Activated CD4-positive, alpha-beta memory T cell treated with anti-CD3 and anti-CD28 coated beads, Interleukin-2, amount 10 ng/mL, durations not matched to agents 7 days and 5 days (primary cell): Measurements from ENCODE around the gene GSG1L. TPM values are rescaled to one million over a fixed set of nuclear protein-coding genes. Genes with fewer than 3 reads are reported as not detected.

Experiments
- CTCF ChIA-PET: fragments of 350-600 bp; sonication (Branson Sonifier 250); formaldehyde crosslinking; loops from one replicate; lab custom pipeline; 2021; ENCODE audit warnings: antibody characterized with exemption, inconsistent platforms; lab: Charles Lee
- POLR2A ChIA-PET: fragments of 350-600 bp; sonication (Branson Sonifier 250); formaldehyde crosslinking; loops from one replicate; lab custom pipeline; 2021; ENCODE audit warnings: antibody characterized with exemption; lab: Charles Lee
- DNase-seq: peaks from one replicate; pipeline ENCODE4 v3.0.0-alpha.2; 2020
- H3K27ac Mint-ChIP-seq: one replicate; pipeline ENCODE4 v1.8.0; 2021; ENCODE audit warnings: mild to moderate bottlenecking, mixed read lengths
- H3K27me3 Mint-ChIP-seq: one replicate; pipeline ENCODE4 v1.8.0; 2021; ENCODE audit warnings: mixed read lengths
- H3K36me3 Mint-ChIP-seq: one replicate; pipeline ENCODE4 v1.8.0; 2021; ENCODE audit warnings: low read depth, mixed read lengths
- H3K4me1 Mint-ChIP-seq: one replicate; pipeline ENCODE4 v1.8.0; 2021; ENCODE audit warnings: mixed read lengths
- H3K4me3 Mint-ChIP-seq: one replicate; pipeline ENCODE4 v1.8.0; 2021; ENCODE audit warnings: mild to moderate bottlenecking, mixed read lengths
- H3K9me3 Mint-ChIP-seq: one replicate; pipeline ENCODE4 v1.8.0; 2021; ENCODE audit warnings: mixed read lengths
- total RNA-seq, 2 experiments: library from RNA; stranded (reverse); gene quantifications; one replicate each; pipeline ENCODE4 v1.2.3, GENCODE V29; 2021

Gene GSG1L
- total RNA-seq, 2 experiments from 2014 or later: 0.55 TPM; not detected in 1

DNA sequence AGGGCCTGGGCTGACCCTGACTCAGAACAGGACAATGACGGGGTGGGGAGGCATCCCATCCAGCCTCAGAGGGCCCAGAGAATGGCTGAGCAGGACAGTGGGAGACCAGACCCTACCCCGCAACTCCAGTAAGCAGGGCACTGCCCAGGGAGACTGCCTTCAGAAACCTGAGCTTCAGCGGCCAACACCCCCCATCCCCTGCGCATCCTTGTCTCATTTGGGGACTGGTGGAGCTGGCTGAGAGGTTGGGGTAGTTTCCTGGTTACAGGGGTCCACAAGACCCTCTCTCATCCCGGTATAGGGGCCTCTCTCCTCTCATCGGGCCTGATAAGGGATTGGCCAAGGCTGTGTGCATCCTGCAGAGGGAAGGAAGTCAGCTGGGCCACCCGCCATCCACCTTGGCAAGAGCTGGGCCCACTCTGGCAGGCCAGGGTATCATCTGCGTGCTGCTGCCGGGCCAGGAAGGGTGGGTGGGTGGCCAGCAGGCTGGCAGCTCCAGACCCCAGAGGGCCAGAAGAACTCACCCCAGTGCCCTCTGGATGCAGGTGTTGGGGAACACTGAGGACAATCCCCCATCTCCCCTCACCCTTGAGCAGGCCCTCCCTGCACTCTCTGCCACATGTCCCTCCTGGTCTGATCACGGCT is 284.5 kb downstream of the GSG1L start:
- no peak overlapping the region for H3K4me3 Mint-ChIP-seq
- no peak for DNase-seq

DNA sequence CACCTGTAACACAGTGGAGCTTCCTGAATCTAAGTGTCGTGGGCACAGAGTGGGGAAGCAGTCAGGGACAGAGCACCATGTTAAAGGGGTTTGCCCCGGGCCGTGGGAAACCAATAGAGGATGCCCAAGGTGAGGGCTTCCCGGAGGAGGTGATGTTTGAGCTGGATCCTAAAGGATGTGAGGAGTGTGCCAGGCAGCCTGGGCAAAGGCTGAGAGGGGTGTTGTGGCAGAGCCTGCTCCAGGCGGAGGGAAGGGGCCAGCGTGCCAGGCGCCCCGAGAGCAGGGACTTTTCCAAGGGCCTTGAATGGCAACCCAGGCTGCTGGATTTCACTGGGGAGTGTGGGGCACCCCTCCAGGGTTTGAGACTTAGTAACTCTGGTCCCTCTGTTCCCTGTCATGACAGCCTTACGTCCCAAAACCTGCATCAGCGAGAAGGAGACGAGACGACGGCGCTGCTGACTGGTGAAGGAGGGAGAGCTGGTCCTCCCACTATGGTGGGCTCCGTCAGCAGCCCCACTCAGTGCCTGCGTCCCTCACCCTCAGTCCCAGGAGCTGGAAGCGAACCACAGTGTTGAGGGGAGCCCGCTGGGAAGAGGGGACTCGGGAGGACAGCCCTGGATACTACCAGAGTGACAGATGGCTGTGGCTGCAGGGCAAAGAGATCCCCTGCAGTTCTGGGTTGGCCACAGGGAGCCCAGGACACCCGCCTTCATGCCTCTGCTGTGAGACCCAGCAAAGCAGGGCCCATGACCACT is 285.2 kb downstream of the GSG1L start:
- Mint-ChIP-seq H3K36me3 (no peaks in the 10 kb centered on the region), H3K27ac (no peak overlapping the region), H3K27me3 (no peaks in the 10 kb centered on the region), H3K9me3 (no peaks in the 10 kb centered on the region), H3K4me3 (no peak overlapping the region), H3K4me1 (no peaks in the 10 kb centered on the region)
- no peak for DNase-seq
- POLR2A ChIA-PET: no interaction called here
- CTCF ChIA-PET: interaction anchor here (0.6 kb wide), 1 partner anchor 607 kb away, joined by 4 read pairs; no protein-coding TSS in a partner anchor

More for the DNA sequence above, 284.5 kb downstream of the GSG1L start:
- POLR2A ChIA-PET: no interaction called here
- Mint-ChIP-seq H3K27me3 (no peaks in the 10 kb centered on the region), H3K27ac (no peak overlapping the region), H3K4me1 (no peaks in the 10 kb centered on the region), H3K36me3 (no peaks in the 10 kb centered on the region), H3K9me3 (no peaks in the 10 kb centered on the region)
- CTCF ChIA-PET: no interaction called here

DNA sequence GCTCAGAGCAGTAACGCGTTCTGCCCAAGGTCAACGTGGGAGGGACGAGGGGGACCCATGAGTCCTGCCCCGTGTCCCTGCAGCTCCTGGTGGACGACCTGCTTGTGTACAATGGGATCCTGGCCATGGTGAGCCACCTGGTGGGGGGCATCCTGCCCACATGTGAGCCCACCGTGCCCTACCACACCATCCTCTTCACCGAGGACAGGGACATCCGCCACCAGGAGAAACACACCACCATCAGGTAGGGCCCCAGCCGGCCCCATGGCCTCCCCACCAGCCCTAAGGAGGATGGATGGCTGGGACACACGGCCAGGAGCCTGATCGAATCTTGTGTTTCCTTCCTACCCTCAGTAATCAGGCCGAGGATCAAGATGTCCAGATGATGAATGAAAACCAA is 286.0 kb downstream of the GSG1L start:
- no peak overlapping the region for H3K4me3 Mint-ChIP-seq

DNA sequence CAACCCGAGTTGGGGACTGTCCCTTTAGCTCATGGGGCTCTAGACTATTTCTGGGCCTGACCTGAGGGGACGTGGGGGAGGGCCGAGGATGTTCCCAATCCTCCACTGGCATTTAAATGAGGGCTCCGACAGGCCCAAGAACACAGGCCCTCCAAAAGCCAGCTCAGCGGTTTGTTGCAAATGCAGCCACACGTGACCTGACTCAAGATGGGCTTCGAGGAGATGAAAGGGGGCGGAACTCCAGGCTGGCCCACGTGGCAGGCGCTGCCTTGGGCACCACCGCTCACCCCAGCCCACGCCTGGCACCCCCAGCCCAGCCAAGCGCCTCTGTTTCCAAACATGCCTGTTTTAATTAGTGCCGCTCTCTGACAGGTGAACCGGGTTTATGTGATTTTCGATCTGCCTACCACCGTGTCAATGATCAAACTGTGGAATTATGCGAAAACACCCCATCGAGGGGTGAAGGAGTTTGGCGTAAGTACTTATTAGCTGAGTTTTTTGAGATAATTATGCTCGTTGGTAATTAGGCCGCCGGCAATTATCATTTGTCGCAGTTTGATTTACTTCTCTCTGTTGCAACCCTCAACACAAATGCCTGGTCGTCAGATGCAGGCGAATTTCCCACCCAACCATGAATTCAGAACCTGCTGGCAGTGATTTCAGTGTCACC is 286.8 kb downstream of the GSG1L start:
- DNase-seq: no peak
- Mint-ChIP-seq H3K27ac (no peak overlapping the region), H3K4me1 (no peaks in the 10 kb centered on the region), H3K36me3 (no peaks in the 10 kb centered on the region), H3K27me3 (no peaks in the 10 kb centered on the region), H3K9me3 (no peaks in the 10 kb centered on the region), H3K4me3 (no peak overlapping the region)
- CTCF ChIA-PET: no interaction called here
- POLR2A ChIA-PET: no interaction called here

More for the DNA sequence above, 286.0 kb downstream of the GSG1L start:
- ChIA-PET POLR2A (no interaction called here), CTCF (no interaction called here)
- H3K4me1 Mint-ChIP-seq: no peaks in the 10 kb centered on the region
- H3K36me3 Mint-ChIP-seq: no peaks in the 10 kb centered on the region
- DNase-seq: no peak
- H3K27me3 Mint-ChIP-seq: no peaks in the 10 kb centered on the region
- no peak overlapping the region for H3K27ac Mint-ChIP-seq
- H3K9me3 Mint-ChIP-seq: no peaks in the 10 kb centered on the region

DNA sequence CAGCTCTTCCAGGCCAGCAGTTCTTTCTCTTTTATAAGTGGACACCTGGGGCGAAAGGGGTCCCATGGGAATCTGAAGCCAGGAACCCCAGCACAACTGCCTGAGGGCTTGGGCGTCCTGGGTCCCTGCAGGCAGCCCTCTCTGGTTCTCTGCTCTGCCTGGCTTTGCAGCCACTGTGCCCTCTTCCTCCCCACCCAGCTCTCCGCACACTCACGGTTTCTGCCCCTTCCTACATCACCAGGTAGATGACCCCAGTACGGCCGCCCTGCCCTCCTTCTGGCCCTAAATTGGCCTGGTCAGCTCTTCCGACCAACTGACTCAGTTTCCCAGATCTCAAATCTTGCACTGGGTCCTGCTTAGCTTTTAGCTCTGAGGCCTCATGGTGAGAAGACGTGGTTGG is 288.3 kb downstream of the GSG1L start:
- CTCF ChIA-PET: no interaction called here
- Mint-ChIP-seq H3K4me1 (no peaks in the 10 kb centered on the region), H3K4me3 (no peak overlapping the region), H3K27me3 (no peaks in the 10 kb centered on the region), H3K27ac (no peak overlapping the region), H3K36me3 (no peaks in the 10 kb centered on the region), H3K9me3 (no peaks in the 10 kb centered on the region)
- POLR2A ChIA-PET: no interaction called here
- no peak for DNase-seq

DNA sequence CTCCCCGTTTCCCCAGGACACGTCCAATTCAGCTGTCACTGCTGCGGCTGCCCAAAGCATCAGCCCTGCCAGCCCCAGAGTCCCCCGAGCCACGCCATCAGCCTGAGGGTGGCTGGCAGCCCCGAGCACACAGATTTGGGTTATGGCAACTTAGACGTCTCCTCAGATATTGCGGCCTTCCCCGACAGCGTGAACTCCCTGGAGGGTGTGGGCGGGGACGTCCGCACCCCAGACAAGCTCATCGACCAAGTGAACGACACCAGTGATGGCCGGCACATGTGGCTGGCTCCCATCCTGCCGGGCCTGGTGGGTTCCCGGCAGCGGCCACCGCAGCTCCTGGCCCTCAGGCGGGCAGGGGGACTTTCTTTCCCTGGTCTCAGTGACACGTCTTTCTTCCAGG is 288.7 kb downstream of the GSG1L start:
- no peaks in the 10 kb centered on the region for H3K9me3 Mint-ChIP-seq
- ChIA-PET POLR2A (no interaction called here), CTCF (no interaction called here)
- DNase-seq: no peak
- H3K27ac Mint-ChIP-seq: no peak overlapping the region
- H3K36me3 Mint-ChIP-seq: no peaks in the 10 kb centered on the region
- no peak overlapping the region for H3K4me3 Mint-ChIP-seq
- H3K27me3 Mint-ChIP-seq: no peaks in the 10 kb centered on the region
- H3K4me1 Mint-ChIP-seq: no peaks in the 10 kb centered on the region

DNA sequence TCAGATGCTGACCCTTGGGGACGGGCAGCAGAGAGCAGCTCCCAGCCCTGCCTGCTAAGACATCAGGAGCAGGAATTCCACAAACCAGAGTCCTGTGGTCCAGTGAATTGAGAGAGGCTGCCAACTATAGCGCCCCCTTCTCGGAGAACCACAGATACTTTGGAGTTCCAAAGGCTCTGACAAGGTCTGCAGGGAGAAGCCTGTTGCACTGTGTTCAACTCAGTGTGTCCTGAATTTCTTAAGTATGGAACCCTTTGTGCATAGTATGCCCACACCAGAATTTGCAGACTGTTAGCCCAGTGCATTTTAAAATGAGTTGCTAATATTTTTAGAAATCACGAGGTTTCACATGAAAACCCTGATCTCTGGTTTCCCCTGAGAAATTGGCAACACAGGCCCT is 290.2 kb downstream of the GSG1L start:
- Mint-ChIP-seq H3K4me1 (no peaks in the 10 kb centered on the region), H3K4me3 (no peak overlapping the region), H3K9me3 (no peaks in the 10 kb centered on the region), H3K27me3 (no peaks in the 10 kb centered on the region), H3K27ac (no peak overlapping the region), H3K36me3 (no peaks in the 10 kb centered on the region)
- ChIA-PET POLR2A (no interaction called here), CTCF (no interaction called here)
- no peak for DNase-seq

DNA sequence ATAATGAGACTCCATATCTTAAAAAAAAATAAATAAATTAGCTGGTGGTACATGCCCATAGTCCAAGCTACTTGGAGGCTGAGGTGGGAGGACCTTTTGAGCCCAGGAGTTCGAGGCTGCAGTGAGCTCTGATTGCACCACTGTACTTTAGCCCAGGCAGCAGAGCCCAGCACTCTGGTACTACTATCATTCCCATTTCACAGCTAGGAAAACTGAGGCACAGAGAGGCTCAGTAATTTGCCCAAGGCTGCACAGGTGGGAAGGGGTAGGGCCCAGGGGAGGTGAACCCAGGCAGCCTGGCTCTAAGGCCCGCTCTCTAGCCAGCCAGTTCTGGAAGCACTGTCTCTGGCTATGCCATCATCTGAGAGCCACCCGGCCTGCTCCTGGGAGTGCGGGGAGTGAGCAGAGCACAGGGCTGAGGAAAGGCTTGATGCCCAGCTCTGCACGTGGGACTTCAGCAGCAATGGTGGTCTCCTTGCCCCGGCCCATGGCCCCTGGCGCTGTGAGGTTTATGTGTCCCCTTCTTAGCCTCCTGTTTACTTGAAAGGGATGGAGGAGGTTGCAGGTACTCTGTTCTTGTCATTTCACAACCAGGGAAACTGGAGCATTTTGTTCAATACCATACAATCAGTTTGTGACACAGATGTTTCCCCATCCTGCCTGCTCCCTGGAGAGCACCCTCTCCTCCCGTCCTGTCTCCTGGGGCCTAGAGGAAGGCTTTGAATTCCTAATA is 291.3 kb downstream of the GSG1L start:
- CTCF ChIA-PET: no interaction called here
- Mint-ChIP-seq H3K27me3 (no peaks in the 10 kb centered on the region), H3K27ac (no peak overlapping the region), H3K9me3 (no peaks in the 10 kb centered on the region), H3K4me1 (no peaks in the 10 kb centered on the region), H3K4me3 (no peak overlapping the region), H3K36me3 (no peaks in the 10 kb centered on the region)
- POLR2A ChIA-PET: no interaction called here
- DNase-seq: no peak

DNA sequence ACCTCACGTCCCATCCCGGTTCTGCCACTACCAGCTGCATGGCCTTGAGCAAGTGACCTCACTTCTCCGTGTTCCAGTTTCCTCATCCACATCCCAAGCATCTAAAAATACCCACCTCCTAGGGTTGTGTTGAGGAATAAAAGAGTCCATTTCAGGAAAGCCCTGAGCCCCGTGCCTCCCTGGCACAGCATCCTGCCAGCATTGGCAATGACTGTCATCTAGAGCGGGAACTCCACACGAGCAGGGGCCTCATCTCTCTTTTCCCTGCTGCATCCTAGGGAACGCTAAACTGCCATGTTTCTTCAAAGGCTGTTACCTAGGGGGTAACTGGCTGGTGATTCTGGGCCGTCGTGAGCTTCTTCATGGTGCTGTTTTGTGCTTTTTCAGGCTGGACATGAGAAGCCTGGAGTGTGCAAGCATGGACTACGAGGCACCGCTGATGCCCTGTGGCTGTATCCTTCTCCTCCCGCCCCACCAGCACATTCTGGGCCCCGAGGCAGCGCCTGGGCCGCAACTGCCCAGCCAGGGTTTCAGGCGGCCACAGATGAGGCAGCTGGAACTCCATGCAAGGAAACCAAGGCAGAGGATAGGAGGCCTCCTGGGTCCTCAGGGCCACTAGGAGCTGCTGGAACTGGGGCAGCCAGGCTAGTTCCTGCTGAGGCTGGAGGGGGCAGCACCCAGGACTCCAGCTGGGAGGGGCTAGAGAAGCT is 292.2 kb downstream of the GSG1L start:
- no peak overlapping the region for H3K4me3 Mint-ChIP-seq
- ChIA-PET CTCF (interaction anchor here (0.6 kb wide), 1 partner anchor 12 kb away, joined by 3 read pairs; no protein-coding TSS in a partner anchor), POLR2A (no interaction called here)
- no peaks in the 10 kb centered on the region for H3K27me3 Mint-ChIP-seq
- no peak overlapping the region for H3K27ac Mint-ChIP-seq
- H3K36me3 Mint-ChIP-seq: no peaks in the 10 kb centered on the region
- H3K9me3 Mint-ChIP-seq: no peaks in the 10 kb centered on the region
- no peaks in the 10 kb centered on the region for H3K4me1 Mint-ChIP-seq
- no peak for DNase-seq

DNA sequence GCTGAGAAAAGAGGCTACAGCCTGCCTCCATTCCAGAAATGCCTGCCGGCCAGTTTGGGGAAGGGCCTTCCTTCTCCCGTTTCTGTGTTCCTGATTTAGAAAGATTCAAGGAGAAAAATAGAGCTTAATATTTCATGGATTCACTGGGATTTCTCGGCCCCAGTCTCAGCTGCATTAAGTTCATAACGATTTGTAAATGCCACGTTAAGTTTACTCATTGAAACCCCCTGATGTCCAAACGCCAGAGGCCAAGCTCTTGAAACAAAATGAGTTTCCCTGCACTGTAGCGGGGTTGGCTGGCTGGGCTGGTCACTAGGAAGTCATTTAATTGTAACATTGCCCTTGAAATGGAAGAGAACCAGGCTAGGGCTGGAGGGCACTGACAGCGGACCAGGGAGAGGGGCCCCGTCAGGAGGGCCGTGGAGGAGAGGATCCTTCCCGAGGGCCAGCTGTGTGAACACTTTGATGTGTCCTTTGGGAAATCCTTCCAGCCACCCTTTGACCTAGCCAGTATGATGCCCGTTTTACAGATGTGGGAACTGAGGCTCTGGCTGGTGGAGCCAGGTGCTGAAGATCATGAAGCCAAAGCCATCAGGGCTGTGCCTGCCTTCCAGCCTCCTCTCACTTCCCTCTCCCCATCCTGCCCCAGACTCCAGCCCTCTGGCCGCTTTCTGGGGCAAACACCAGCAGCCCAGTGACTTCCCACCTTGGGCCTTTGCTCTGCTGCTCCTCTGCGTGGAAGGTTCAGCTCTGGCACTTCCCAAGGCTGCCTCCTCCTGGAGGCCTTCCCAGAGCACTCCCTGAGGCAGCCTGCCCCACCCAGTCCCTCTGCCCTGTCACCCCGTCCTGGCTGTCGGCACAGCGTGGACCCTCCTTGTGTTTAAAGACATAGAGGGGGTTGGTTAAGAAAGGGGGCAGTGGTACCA is 293.0 kb downstream of the GSG1L start:
- CTCF ChIA-PET: no interaction called here
- no peaks in the 10 kb centered on the region for H3K9me3 Mint-ChIP-seq
- H3K36me3 Mint-ChIP-seq: no peaks in the 10 kb centered on the region
- no peak for DNase-seq
- H3K27me3 Mint-ChIP-seq: no peaks in the 10 kb centered on the region
- H3K4me1 Mint-ChIP-seq: no peaks in the 10 kb centered on the region
- no peak overlapping the region for H3K4me3 Mint-ChIP-seq
- H3K27ac Mint-ChIP-seq: no peak overlapping the region
- POLR2A ChIA-PET: no interaction called here

DNA sequence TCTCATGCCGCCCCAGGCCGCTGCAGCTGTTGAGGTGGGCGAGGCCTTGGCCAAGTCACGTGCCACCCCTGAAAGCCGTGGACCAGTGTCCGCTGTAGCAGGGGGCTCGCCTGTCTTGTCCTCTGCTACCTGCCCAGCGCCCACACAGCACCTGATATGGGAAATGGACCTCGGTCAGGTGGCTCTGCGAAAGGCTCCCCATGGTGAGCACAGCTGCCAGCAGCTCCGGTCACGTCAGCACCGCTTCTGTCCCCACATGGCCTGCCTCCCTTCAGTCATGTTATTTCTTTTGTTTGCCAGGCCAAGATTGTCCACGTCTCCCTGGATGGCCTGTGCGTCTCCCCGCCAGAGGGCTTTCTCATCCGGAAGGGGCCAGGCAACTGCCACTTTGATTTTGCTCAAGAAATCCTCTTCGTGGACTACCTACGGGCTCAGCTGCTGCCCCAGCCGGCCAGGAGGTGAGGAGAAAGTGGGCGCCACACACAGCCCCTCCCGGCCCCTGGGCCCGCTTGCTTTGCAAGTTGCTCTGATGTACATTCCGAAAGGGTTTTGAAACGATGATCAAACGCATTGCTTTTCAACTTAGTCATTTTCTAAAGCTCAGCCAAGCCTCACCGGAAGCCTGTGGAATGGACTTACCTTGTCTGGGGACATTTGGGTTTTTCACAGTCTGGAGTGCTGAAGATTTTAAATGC is 293.8 kb downstream of the GSG1L start:
- H3K27ac Mint-ChIP-seq: no peak overlapping the region
- H3K27me3 Mint-ChIP-seq: no peaks in the 10 kb centered on the region
- no peaks in the 10 kb centered on the region for H3K9me3 Mint-ChIP-seq
- H3K4me1 Mint-ChIP-seq: no peaks in the 10 kb centered on the region
- no peak for DNase-seq
- ChIA-PET POLR2A (no interaction called here), CTCF (no interaction called here)
- no peaks in the 10 kb centered on the region for H3K36me3 Mint-ChIP-seq
- H3K4me3 Mint-ChIP-seq: no peak overlapping the region
